ENCODE measurements around the gene ARID3A. TPM values are rescaled to one million over a fixed set of nuclear protein-coding genes. Genes with fewer than 3 reads are reported as not detected.

The ARID3A gene
- total and polyA plus RNA-seq, 8 donors: 20.6 to 35.7 (median 23.6) TPM

DNA sequence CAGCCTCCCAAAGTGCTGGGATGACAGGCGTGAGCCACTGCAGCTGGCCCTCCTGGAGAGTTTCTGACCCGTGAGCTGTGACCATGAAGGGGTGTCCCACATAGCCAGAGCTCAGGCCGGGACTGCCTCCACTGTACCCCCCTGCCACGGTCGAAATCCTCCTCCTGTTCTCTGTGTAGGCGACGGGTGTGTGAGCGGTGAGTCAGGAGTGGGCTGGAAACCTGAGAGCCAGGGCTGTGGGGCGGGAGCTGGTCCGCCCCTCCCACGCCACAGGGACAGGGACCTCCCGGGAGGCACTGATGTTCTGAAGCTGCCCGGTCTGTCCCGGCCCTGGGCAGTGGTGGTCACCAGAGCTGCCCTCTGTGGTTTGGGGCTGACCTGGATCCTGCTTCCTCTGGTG lies 62.2 kb downstream of the ARID3A start:
- intact Hi-C loops (cut with DNase I): loop anchor here in 1 of 2 donors (10.0 kb wide), 1 partner anchor 213 kb away; no protein-coding TSS in a partner anchor

GRCh38 chr19:988510-988909 lies 62.7 kb downstream of the ARID3A start:
- H3K36me3 ChIP-seq: peaks cover 0 to 64% of the 10 kb centered on the region in 2 donors
- H3K4me3 ChIP-seq: no peak overlapping the region
- peaks cover 3 to 20% of the 10 kb centered on the region in 2 donors for H3K4me1 ChIP-seq
- intact Hi-C loops (cut with DNase I): loop anchor here in 1 of 2 donors (10.0 kb wide), 1 partner anchor 214 kb away; no protein-coding TSS in a partner anchor
- H3K27me3 ChIP-seq: no peaks in the 10 kb centered on the region
- no peaks in the 10 kb centered on the region for H3K9me3 ChIP-seq
- TF ChIP-seq, protein P1, sequence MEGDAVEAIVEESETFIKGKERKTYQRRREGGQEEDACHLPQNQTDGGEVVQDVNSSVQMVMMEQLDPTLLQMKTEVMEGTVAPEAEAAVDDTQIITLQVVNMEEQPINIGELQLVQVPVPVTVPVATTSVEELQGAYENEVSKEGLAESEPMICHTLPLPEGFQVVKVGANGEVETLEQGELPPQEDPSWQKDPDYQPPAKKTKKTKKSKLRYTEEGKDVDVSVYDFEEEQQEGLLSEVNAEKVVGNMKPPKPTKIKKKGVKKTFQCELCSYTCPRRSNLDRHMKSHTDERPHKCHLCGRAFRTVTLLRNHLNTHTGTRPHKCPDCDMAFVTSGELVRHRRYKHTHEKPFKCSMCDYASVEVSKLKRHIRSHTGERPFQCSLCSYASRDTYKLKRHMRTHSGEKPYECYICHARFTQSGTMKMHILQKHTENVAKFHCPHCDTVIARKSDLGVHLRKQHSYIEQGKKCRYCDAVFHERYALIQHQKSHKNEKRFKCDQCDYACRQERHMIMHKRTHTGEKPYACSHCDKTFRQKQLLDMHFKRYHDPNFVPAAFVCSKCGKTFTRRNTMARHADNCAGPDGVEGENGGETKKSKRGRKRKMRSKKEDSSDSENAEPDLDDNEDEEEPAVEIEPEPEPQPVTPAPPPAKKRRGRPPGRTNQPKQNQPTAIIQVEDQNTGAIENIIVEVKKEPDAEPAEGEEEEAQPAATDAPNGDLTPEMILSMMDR (IDR thresholded peaks at IDR 0.05): no peak
- DNase-seq: no peak
- H3K27ac ChIP-seq: no peak overlapping the region
- ATAC-seq: no peak

More for the DNA sequence above, 62.2 kb downstream of the ARID3A start:
- no peak for ATAC-seq
- no peak for DNase-seq
- peaks cover 4 to 24% of the 10 kb centered on the region in 2 donors for H3K4me1 ChIP-seq
- peaks cover 0 to 60% of the 10 kb centered on the region in 2 donors for H3K36me3 ChIP-seq
- no peaks in the 10 kb centered on the region for H3K27me3 ChIP-seq
- H3K4me3 ChIP-seq: no peak overlapping the region
- H3K9me3 ChIP-seq: no peaks in the 10 kb centered on the region
- TF ChIP-seq, protein P1 (IDR thresholded peaks at IDR 0.05): no peak
- H3K27ac ChIP-seq: no peak overlapping the region

DNA sequence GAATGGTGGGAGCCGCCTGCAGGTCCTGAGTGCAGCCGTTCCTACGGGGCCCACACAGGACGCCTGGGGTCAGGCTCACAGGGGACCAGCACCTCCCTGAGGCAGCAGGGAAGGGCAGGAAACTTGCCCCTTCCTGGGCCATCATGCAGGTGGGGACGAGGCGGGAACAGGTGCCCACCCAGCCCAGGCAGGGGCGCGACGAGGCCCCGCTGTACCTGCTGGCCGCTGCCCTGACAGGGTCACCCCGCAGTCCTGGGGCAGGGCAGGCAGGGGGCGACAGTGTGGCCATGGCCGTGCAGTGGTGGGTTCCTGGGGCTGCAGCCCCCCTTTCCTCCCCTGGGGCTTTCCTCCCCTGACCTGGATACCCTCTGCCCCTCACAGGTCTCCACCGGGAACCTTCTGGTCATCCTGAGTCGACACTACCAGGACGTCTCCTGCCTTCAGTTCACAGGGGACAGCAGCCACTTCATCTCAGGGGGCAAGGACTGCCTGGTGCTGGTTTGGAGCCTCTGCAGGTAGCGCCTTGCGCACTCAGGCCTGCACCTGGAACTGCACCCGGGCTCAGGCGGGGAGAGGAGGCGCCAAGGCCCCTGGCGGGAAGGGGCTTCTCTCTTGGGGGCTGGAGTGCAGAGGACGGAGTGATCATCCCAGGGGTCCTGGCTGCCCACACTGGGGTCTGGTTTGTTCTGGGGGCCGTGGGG lies 63.7 kb downstream of the ARID3A start:
- TF ChIP-seq, protein P1 (IDR thresholded peaks at IDR 0.05): no peak
- intact Hi-C loops (cut with DNase I): loop anchor here in 1 of 2 donors (10.0 kb wide), 1 partner anchor 215 kb away; no protein-coding TSS in a partner anchor

DNA sequence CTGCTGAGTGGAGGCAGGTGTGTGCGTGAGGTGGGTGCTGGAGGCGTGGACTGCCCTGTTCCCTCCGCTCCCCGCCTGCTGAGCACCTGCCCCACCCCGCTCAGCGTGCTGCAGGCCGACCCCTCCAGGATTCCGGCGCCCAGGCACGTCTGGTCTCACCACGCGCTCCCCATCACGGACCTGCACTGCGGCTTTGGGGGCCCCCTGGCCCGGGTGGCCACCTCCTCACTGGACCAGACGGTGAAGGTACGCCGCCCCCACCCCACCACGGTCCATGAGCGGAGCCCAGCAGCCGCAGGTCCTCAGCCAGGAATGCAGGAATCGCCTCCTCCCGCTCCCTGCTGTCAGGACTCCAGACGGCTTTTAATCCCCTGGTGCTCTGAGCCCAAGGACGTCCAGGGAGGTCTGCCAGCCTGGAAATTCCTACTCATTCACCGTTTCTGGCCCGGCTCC lies 64.3 kb downstream of the ARID3A start:
- Histone ChIP-seq H3K36me3 (peaks cover 0 to 77% of the 10 kb centered on the region in 2 donors), H3K27ac (no peak overlapping the region), H3K9me3 (no peaks in the 10 kb centered on the region), H3K27me3 (peaks cover 0 to 6% of the 10 kb centered on the region in 2 donors), H3K4me3 (no peak overlapping the region), H3K4me1 (peaks cover 0 to 8% of the 10 kb centered on the region in 2 donors)
- TF ChIP-seq, protein P1 (IDR thresholded peaks at IDR 0.05): no peak
- DNase-seq (peak in 1 of 4 donors; percentile 77), ATAC-seq (no peak)
- intact Hi-C loops (cut with DNase I): no loop called here

More for the DNA sequence above, 63.7 kb downstream of the ARID3A start:
- no peaks in the 10 kb centered on the region for H3K27me3 ChIP-seq
- DNase-seq (peak in 1 of 4 donors; percentile 75), ATAC-seq (no peak)
- peaks cover 0 to 14% of the 10 kb centered on the region in 2 donors for H3K4me1 ChIP-seq
- H3K27ac ChIP-seq: no peak overlapping the region
- H3K9me3 ChIP-seq: no peaks in the 10 kb centered on the region
- H3K4me3 ChIP-seq: no peak overlapping the region
- peaks cover 0 to 75% of the 10 kb centered on the region in 2 donors for H3K36me3 ChIP-seq

- TF ChIP-seq, protein P1 (IDR thresholded peaks at IDR 0.05): no peak
- intact Hi-C loops (cut with DNase I): no loop called here
- Histone ChIP-seq H3K9me3 (no peaks in the 10 kb centered on the region), H3K36me3 (peaks cover 0 to 76% of the 10 kb centered on the region in 2 donors), H3K4me1 (peaks cover 0 to 3% of the 10 kb centered on the region in 2 donors), H3K27ac (no peak overlapping the region), H3K27me3 (peaks cover 3 to 12% of the 10 kb centered on the region in 2 donors), H3K4me3 (no peak overlapping the region)
- DNase-seq (peak in 1 of 4 donors; percentile 75), ATAC-seq (no peak)
Measured at GRCh38 chr19:990746-991145, 64.9 kb downstream of the ARID3A start.

Measured in left lung (tissue), 10 donors.